GM15510 (cell line): ENCODE measurements around the gene PTPN21.

Source experiments
- POLR2A ChIP-seq: IDR thresholded peaks from 3 replicates; pipeline ENCODE4 v1.6.1; 2011; ENCODE audit warnings: borderline replicate concordance; ENCODE audit not compliant: insufficient read length; ENCODE audit errors: extremely low read depth

Gene PTPN21

GRCh38 chr14:88554457-88555286, at the start of gene PTPN21:
Gene PTPN21 (minus strand): TSS chr14:88555007. CDS start chr14:88550417, 4,590 bp downstream.
- no peak for TF ChIP-seq POLR2A

GRCh38 chr14:88604212-88604611, 49.4 kb upstream of the PTPN21 start:
- no peak for TF ChIP-seq POLR2A

- no peak for TF ChIP-seq POLR2A
Observed at GRCh38 chr14:88599761-88600439, 45.1 kb upstream of the PTPN21 start.

- no peak for TF ChIP-seq POLR2A
Observed at GRCh38 chr14:88599326-88599725, 44.5 kb upstream of the PTPN21 start.

- no peak for TF ChIP-seq POLR2A
Observed at GRCh38 chr14:88598097-88598675, 43.4 kb upstream of the PTPN21 start.

- TF ChIP-seq POLR2A = no peak
Observed at GRCh38 chr14:88597601-88598000, 42.8 kb upstream of the PTPN21 start.

- TF ChIP-seq POLR2A = no peak
Observed at GRCh38 chr14:88597038-88597437, 42.2 kb upstream of the PTPN21 start.

GRCh38 chr14:88592031-88592430, 37.2 kb upstream of the PTPN21 start:
- TF ChIP-seq POLR2A = no peak

GRCh38 chr14:88590173-88590572, 35.4 kb upstream of the PTPN21 start:
- TF ChIP-seq POLR2A = no peak

- TF ChIP-seq POLR2A = no peak
Observed at GRCh38 chr14:88588081-88588480, 33.3 kb upstream of the PTPN21 start.

GRCh38 chr14:88584451-88584850, 29.6 kb upstream of the PTPN21 start:
- TF ChIP-seq POLR2A = no peak

- no peak for TF ChIP-seq POLR2A
Observed at GRCh38 chr14:88576222-88576621, 21.4 kb upstream of the PTPN21 start.

GRCh38 chr14:88572117-88572516, 17.3 kb upstream of the PTPN21 start:
- no peak for TF ChIP-seq POLR2A

- no peak for TF ChIP-seq POLR2A
Observed at GRCh38 chr14:88568196-88568595, 13.4 kb upstream of the PTPN21 start.

GRCh38 chr14:88565427-88565826, 10.6 kb upstream of the PTPN21 start:
- TF ChIP-seq POLR2A = no peak
